ENCODE data around the gene DELE1.
A peak's percentile ranks its signal among the peaks of the same experiment; 100 is the strongest.

DELE1 gene

GRCh38 chr5:141923448-141924313 lies at the start of gene DELE1:
TSS of gene DELE1 (plus strand) at chr5:141923871. CDS start at chr5:141923942, 71 bp downstream.
- Histone ChIP-seq H3F3A (ENCODE audit: low read depth) (0 out of 2 replicates have a peak, but pooled peaks cover 2% of the 10 kb centered on the region), H3K9ac (ENCODE audit: low read depth, low read length, poor library complexity, severe bottlenecking) (peak within 1 kb of the TSS; percentile 91), H4K20me1 (ENCODE audit: insufficient read depth, low read length, poor library complexity, severe bottlenecking) (peaks cover 17% of the 10 kb centered on the region), H3K36me3 (ENCODE audit: insufficient read depth, low read length) (peaks cover 24% of the 10 kb centered on the region; the same call in 1 of the 2 replicates), H3K79me2 (ENCODE audit: insufficient read depth, low read length) (peaks cover 34% of the 10 kb centered on the region), H2AFZ (ENCODE audit: low read length) (peak within 1 kb of the TSS; percentile 74), H3K9me3 (ENCODE audit: insufficient read depth, low read depth, low read length) (no peaks in the 10 kb centered on the region), H3K9me2 (replicated peaks; ENCODE audit: low read depth, low read length) (no peaks in the 10 kb centered on the region), H3K4me1 (ENCODE audit: insufficient read depth, low read length, poor library complexity, severe bottlenecking) (peaks cover 11% of the 10 kb centered on the region), H3K27me3 (ENCODE audit: insufficient read depth, low read length, poor library complexity, severe bottlenecking) (no peaks in the 10 kb centered on the region), H3K4me2 (ENCODE audit: low read depth, low read length, poor library complexity, severe bottlenecking) (peak within 1 kb of the TSS; percentile 91), H3K4me3 (ENCODE audit: low read length, poor library complexity, severe bottlenecking) (peak within 1 kb of the TSS; percentile 99)
- TF ChIP-seq CTCF (conservative IDR thresholded peaks at IDR 0.05; ENCODE audit: low read length) (no peak), EZH2phosphoT487 (IDR thresholded peaks at IDR 0.05; ENCODE audit: borderline replicate concordance) (no peak)

- Histone ChIP-seq H3F3A (ENCODE audit: low read depth) (no peaks in the 10 kb centered on the region), H3K36me3 (ENCODE audit: insufficient read depth, low read length) (no peaks in the 10 kb centered on the region), H3K9ac (ENCODE audit: low read depth, low read length, poor library complexity, severe bottlenecking) (no peak overlapping the region), H3K27me3 (ENCODE audit: insufficient read depth, low read length, poor library complexity, severe bottlenecking) (no peaks in the 10 kb centered on the region), H3K9me2 (replicated peaks; ENCODE audit: low read depth, low read length) (no peaks in the 10 kb centered on the region), H3K4me2 (ENCODE audit: low read depth, low read length, poor library complexity, severe bottlenecking) (no peak overlapping the region), H3K9me3 (ENCODE audit: insufficient read depth, low read depth, low read length) (no peaks in the 10 kb centered on the region), H3K4me1 (ENCODE audit: insufficient read depth, low read length, poor library complexity, severe bottlenecking) (peaks cover 16% of the 10 kb centered on the region), H3K4me3 (ENCODE audit: low read length, poor library complexity, severe bottlenecking) (no peak overlapping the region), H3K79me2 (ENCODE audit: insufficient read depth, low read length) (no peaks in the 10 kb centered on the region), H4K20me1 (ENCODE audit: insufficient read depth, low read length, poor library complexity, severe bottlenecking) (no peaks in the 10 kb centered on the region), H2AFZ (ENCODE audit: low read length) (no peak overlapping the region)
- TF ChIP-seq CTCF (conservative IDR thresholded peaks at IDR 0.05; ENCODE audit: low read length), result no peak
- no peak for TF ChIP-seq EZH2phosphoT487 (IDR thresholded peaks at IDR 0.05; ENCODE audit: borderline replicate concordance)
These were observed 49.8 kb upstream of the DELE1 start for GRCh38 chr5:141873933-141874261.

- H3K4me1 ChIP-seq (ENCODE audit: insufficient read depth, low read length, poor library complexity, severe bottlenecking), result peaks cover 18% of the 10 kb centered on the region
- no peak overlapping the region for H3K9ac ChIP-seq (ENCODE audit: low read depth, low read length, poor library complexity, severe bottlenecking)
- H3K36me3 ChIP-seq (ENCODE audit: insufficient read depth, low read length), result no peaks in the 10 kb centered on the region
- no peaks in the 10 kb centered on the region for H3K27me3 ChIP-seq (ENCODE audit: insufficient read depth, low read length, poor library complexity, severe bottlenecking)
- H3K9me3 ChIP-seq (ENCODE audit: insufficient read depth, low read depth, low read length), result no peaks in the 10 kb centered on the region
- no peak for TF ChIP-seq EZH2phosphoT487 (IDR thresholded peaks at IDR 0.05; ENCODE audit: borderline replicate concordance)
- no peak for TF ChIP-seq CTCF (conservative IDR thresholded peaks at IDR 0.05; ENCODE audit: low read length)
- no peak overlapping the region for H3K4me2 ChIP-seq (ENCODE audit: low read depth, low read length, poor library complexity, severe bottlenecking)
- no peak overlapping the region for H2AFZ ChIP-seq (ENCODE audit: low read length)
- no peaks in the 10 kb centered on the region for H3K9me2 ChIP-seq (replicated peaks; ENCODE audit: low read depth, low read length)
- no peak overlapping the region for H3K4me3 ChIP-seq (ENCODE audit: low read length, poor library complexity, severe bottlenecking)
- H3K79me2 ChIP-seq (ENCODE audit: insufficient read depth, low read length), result no peaks in the 10 kb centered on the region
- no peaks in the 10 kb centered on the region for H3F3A ChIP-seq (ENCODE audit: low read depth)
- no peaks in the 10 kb centered on the region for H4K20me1 ChIP-seq (ENCODE audit: insufficient read depth, low read length, poor library complexity, severe bottlenecking)
These were observed 49.3 kb upstream of the DELE1 start for GRCh38 chr5:141874262-141874964.
